Osteoblast (primary cell): ENCODE results near the gene ZNF398. TPM values are rescaled to one million over a fixed set of nuclear protein-coding genes. Genes with fewer than 3 reads are reported as not detected.
A peak's percentile ranks its signal among the peaks of the same experiment; 100 is the strongest.

Source experiments
- DNase-seq: peaks from one replicate; pipeline ENCODE4 v3.0.0; 2011; ENCODE audit warnings: low spot score, mixed read lengths; ENCODE audit not compliant: insufficient read length; ENCODE audit errors: missing footprints
- H2AFZ ChIP-seq: 2 replicates; pipeline ENCODE4 v1.6.0; 2011; ENCODE audit warnings: mild to moderate bottlenecking, low read length
- H3K27ac ChIP-seq: 2 replicates; pipeline ENCODE4 v1.5.1; 2011; ENCODE audit warnings: mild to moderate bottlenecking, low read depth, low read length, moderate library complexity
- H3K27me3 ChIP-seq: 2 replicates; pipeline ENCODE4 v1.6.0; 2012; ENCODE audit warnings: mild to moderate bottlenecking, control low read depth, inconsistent platforms, low read length, moderate library complexity; ENCODE audit not compliant: insufficient read depth
- H3K36me3 ChIP-seq: 2 replicates; pipeline ENCODE4 v1.5.1; 2011; ENCODE audit warnings: mild to moderate bottlenecking, low read length, control low read depth, moderate library complexity; ENCODE audit not compliant: insufficient read depth
- H3K4me1 ChIP-seq: 2 replicates; pipeline ENCODE4 v1.5.1; 2011; ENCODE audit warnings: mild to moderate bottlenecking, low read length, control low read depth, moderate library complexity; ENCODE audit not compliant: insufficient read depth
- H3K4me2 ChIP-seq: 2 replicates; pipeline ENCODE4 v1.6.0; 2011; ENCODE audit warnings: mild to moderate bottlenecking, low read length; ENCODE audit not compliant: insufficient read depth
- H3K4me3 ChIP-seq: fragments of 200-600 bp; sonication (generic); 3 replicates; pipeline ENCODE4 v1.5.1; 2012; ENCODE audit warnings: mild to moderate bottlenecking, low read length, inconsistent platforms; ENCODE audit not compliant: insufficient read depth
- H3K79me2 ChIP-seq: 2 replicates; pipeline ENCODE4 v1.6.0; 2012; ENCODE audit warnings: mild to moderate bottlenecking, low read length, control low read depth, inconsistent platforms; ENCODE audit not compliant: insufficient read depth
- H3K9me3 ChIP-seq: 2 replicates; pipeline ENCODE4 v1.5.1; 2011; ENCODE audit warnings: low read depth, low read length, control low read depth
- H4K20me1 ChIP-seq: 2 replicates; pipeline ENCODE4 v1.6.0; 2012; ENCODE audit warnings: mild to moderate bottlenecking, low read length, control low read depth; ENCODE audit not compliant: insufficient read depth
- CTCF ChIP-seq: IDR thresholded peaks from 2 replicates; pipeline ENCODE4 v1.5.1; 2011; ENCODE audit warnings: mild to moderate bottlenecking, low read depth, low read length, moderate library complexity; ENCODE audit errors: extremely low read depth
- total RNA-seq: library from RNA; depleted of rRNA; stranded (reverse); fragments of >200 nt; gene quantifications from 2 replicates; pipeline ENCODE4 v1.2.3, GENCODE V29; 2012

ZNF398 gene
- total RNA-seq, 1 donor, result 15.9 TPM

GRCh38 chr7:149172534-149172920 is 25.3 kb downstream of the ZNF398 start:
- H4K20me1 ChIP-seq, result no peaks in the 10 kb centered on the region
- H3K4me2 ChIP-seq, result no peak overlapping the region
- TF ChIP-seq CTCF, result no peak
- no peak overlapping the region for H3K27ac ChIP-seq
- peaks cover 3% of the 10 kb centered on the region for H3K79me2 ChIP-seq
- no peak overlapping the region for H3K4me3 ChIP-seq
- H3K4me1 ChIP-seq, result no peaks in the 10 kb centered on the region
- H3K36me3 ChIP-seq, result peaks cover 70% of the 10 kb centered on the region
- H3K9me3 ChIP-seq, result no peaks in the 10 kb centered on the region
- DNase-seq, result no peak
- no peaks in the 10 kb centered on the region for H3K27me3 ChIP-seq
- no peak overlapping the region for H2AFZ ChIP-seq

GRCh38 chr7:149175150-149175549 is 27.9 kb downstream of the ZNF398 start:
- peaks cover 3% of the 10 kb centered on the region for H3K79me2 ChIP-seq
- H4K20me1 ChIP-seq, result no peaks in the 10 kb centered on the region
- H3K9me3 ChIP-seq, result no peaks in the 10 kb centered on the region
- no peak overlapping the region for H3K4me3 ChIP-seq
- H3K27me3 ChIP-seq, result no peaks in the 10 kb centered on the region
- no peak overlapping the region for H2AFZ ChIP-seq
- TF ChIP-seq CTCF, result no peak
- peak; percentile 79 for DNase-seq
- H3K36me3 ChIP-seq, result peaks cover 68% of the 10 kb centered on the region
- no peaks in the 10 kb centered on the region for H3K4me1 ChIP-seq
- no peak overlapping the region for H3K27ac ChIP-seq
- H3K4me2 ChIP-seq, result no peak overlapping the region

- peaks cover 68% of the 10 kb centered on the region for H3K36me3 ChIP-seq
- no peak overlapping the region for H3K27ac ChIP-seq
Observed at GRCh38 chr7:149179241-149179640, 32.0 kb downstream of the ZNF398 start.

GRCh38 chr7:149180722-149181449 is 33.6 kb downstream of the ZNF398 start:
- Histone ChIP-seq H3K79me2 (no peaks in the 10 kb centered on the region), H3K4me3 (no peak overlapping the region), H3K9me3 (no peaks in the 10 kb centered on the region), H3K36me3 (peaks cover 58% of the 10 kb centered on the region), H3K4me1 (no peaks in the 10 kb centered on the region), H3K27me3 (no peaks in the 10 kb centered on the region), H2AFZ (no peak overlapping the region), H4K20me1 (no peaks in the 10 kb centered on the region), H3K4me2 (no peak overlapping the region), H3K27ac (no peak overlapping the region)
- DNase-seq, result no peak
- TF ChIP-seq CTCF, result no peak

More at GRCh38 chr7:149179241-149179640, 32.0 kb downstream of the ZNF398 start:
- Histone ChIP-seq H3K79me2 (no peaks in the 10 kb centered on the region), H3K4me2 (no peak overlapping the region), H3K27me3 (no peaks in the 10 kb centered on the region), H4K20me1 (no peaks in the 10 kb centered on the region), H3K4me1 (no peaks in the 10 kb centered on the region), H3K9me3 (no peaks in the 10 kb centered on the region), H3K4me3 (no peak overlapping the region), H2AFZ (no peak overlapping the region)
- DNase-seq, result no peak
- no peak for TF ChIP-seq CTCF
